ENCODE data around the gene LRRC59.

Gene LRRC59

GRCh38 chr17:50361561-50362480 is 35.5 kb downstream of the LRRC59 start:
- TF ChIP-seq CTCF (IDR thresholded peaks at IDR 0.05; ENCODE audit: low read depth, low read length, missing control alignments) = peak; percentile 92
- Histone ChIP-seq H3K36me3 (replicated peaks) (peaks cover 32% of the 10 kb centered on the region), H3K27ac (no peak overlapping the region), H3K4me3 (ENCODE audit: low read depth, low read length) (no peak overlapping the region), H3K27me3 (replicated peaks) (no peaks in the 10 kb centered on the region)
- DNase-seq = peak; percentile 63
- in situ Hi-C loops (cut with HindIII; ENCODE audit: low pct_ligation_motif_present, low sequenced_read_pairs) = no loop called here

- no peak for DNase-seq
- no peak for TF ChIP-seq CTCF (IDR thresholded peaks at IDR 0.05; ENCODE audit: low read depth, low read length, missing control alignments)
- Histone ChIP-seq H3K27ac (no peak overlapping the region), H3K36me3 (replicated peaks) (peaks cover 37% of the 10 kb centered on the region), H3K4me3 (ENCODE audit: low read depth, low read length) (no peak overlapping the region), H3K27me3 (replicated peaks) (no peaks in the 10 kb centered on the region)
- in situ Hi-C loops (cut with HindIII; ENCODE audit: low pct_ligation_motif_present, low sequenced_read_pairs) = no loop called here
Observed at GRCh38 chr17:50360486-50361115, 36.7 kb downstream of the LRRC59 start.

GRCh38 chr17:50359998-50360461 is 37.3 kb downstream of the LRRC59 start:
- Histone ChIP-seq H3K27ac (no peak overlapping the region), H3K36me3 (replicated peaks) (peaks cover 43% of the 10 kb centered on the region), H3K27me3 (replicated peaks) (no peaks in the 10 kb centered on the region), H3K4me3 (ENCODE audit: low read depth, low read length) (no peak overlapping the region)
- DNase-seq = no peak
- no peak for TF ChIP-seq CTCF (IDR thresholded peaks at IDR 0.05; ENCODE audit: low read depth, low read length, missing control alignments)
- in situ Hi-C loops (cut with HindIII; ENCODE audit: low pct_ligation_motif_present, low sequenced_read_pairs) = no loop called here

GRCh38 chr17:50359005-50359699 is 38.2 kb downstream of the LRRC59 start:
- in situ Hi-C loops (cut with HindIII; ENCODE audit: low pct_ligation_motif_present, low sequenced_read_pairs) = no loop called here
- no peak for TF ChIP-seq CTCF (IDR thresholded peaks at IDR 0.05; ENCODE audit: low read depth, low read length, missing control alignments)
- no peak for DNase-seq
- Histone ChIP-seq H3K27me3 (replicated peaks) (no peaks in the 10 kb centered on the region), H3K36me3 (replicated peaks) (peaks cover 52% of the 10 kb centered on the region), H3K4me3 (ENCODE audit: low read depth, low read length) (no peak overlapping the region), H3K27ac (no peak overlapping the region)

- H3K36me3 ChIP-seq (replicated peaks) = peaks cover 58% of the 10 kb centered on the region
- in situ Hi-C loops (cut with HindIII; ENCODE audit: low pct_ligation_motif_present, low sequenced_read_pairs) = no loop called here
Observed at GRCh38 chr17:50358177-50358576, 39.1 kb downstream of the LRRC59 start.

More at GRCh38 chr17:50358177-50358576, 39.1 kb downstream of the LRRC59 start:
- TF ChIP-seq CTCF (IDR thresholded peaks at IDR 0.05; ENCODE audit: low read depth, low read length, missing control alignments) = no peak
- DNase-seq = no peak
- Histone ChIP-seq H3K27ac (no peak overlapping the region), H3K4me3 (ENCODE audit: low read depth, low read length) (no peak overlapping the region), H3K27me3 (replicated peaks) (no peaks in the 10 kb centered on the region)
